Testis (tissue), 3 donors: ENCODE data around the gene MRPL38. TPM values are rescaled to one million over a fixed set of nuclear protein-coding genes. Genes with fewer than 3 reads are reported as not detected.

Experiments
- DNase-seq: peaks from one replicate; pipeline ENCODE4 v3.0.0-alpha.2; 2019
- H3K27ac ChIP-seq, 2 donors: fragments of 200-600 bp; sonication (generic); one replicate each; pipeline ENCODE4 v1.5.1; 2019
- H3K27me3 ChIP-seq: fragments of 200-600 bp; sonication (generic); one replicate; pipeline ENCODE4 v1.5.1; 2019
- H3K36me3 ChIP-seq: fragments of 200-600 bp; sonication (generic); one replicate; pipeline ENCODE4 v1.5.1; 2017; ENCODE audit warnings: low read depth; ENCODE audit errors: missing control alignments
- H3K4me1 ChIP-seq: fragments of 200-600 bp; sonication (generic); one replicate; pipeline ENCODE4 v1.5.1; 2019
- H3K4me3 ChIP-seq, 2 donors: fragments of 200-600 bp; sonication (generic); one replicate each; pipeline ENCODE4 v1.5.1; 2017 to 2019
- H3K9me3 ChIP-seq: fragments of 200-600 bp; sonication (generic); one replicate; pipeline ENCODE4 v1.5.1; 2017
- POLR2A ChIP-seq: fragments of 450-650 bp; IDR thresholded peaks from one replicate; pipeline ENCODE4 v1.6.1; 2017; ENCODE audit warnings: antibody characterized with exemption, mild to moderate bottlenecking, moderate library complexity
- WGBS, 2 donors: methylation state at CpG; one replicate each; pipeline ENCODE4 v1.1.5; 2018; 5-methylcytosine and 5-hydroxymethylcytosine counted together
- intact Hi-C: fragments of 100-400 bp; cut with DNase I; formaldehyde crosslinking; loops from one replicate; pipeline ENCODE4 v1.15.1; 2023; ENCODE audit warnings: low total_unique reads
- polyA plus RNA-seq: library from polyadenylated mRNA; stranded (reverse); fragments of 350-450 nt; fragmentation: Illumina TruSeq; extraction: RNeasy Lipid Tissue Mini Kit (QIAGEN cat#74804); gene quantifications from one replicate; pipeline ENCODE4 v1.2.3, GENCODE V29; 2014; ENCODE audit warnings: low read depth, low replicate concordance; ENCODE audit not compliant: insufficient read depth
- total RNA-seq, 2 donors: library from RNA; depleted of rRNA; stranded (reverse); fragments of >200 nt; gene quantifications; one replicate each; pipeline ENCODE4 v1.2.3, GENCODE V29; 2016
- TF ChIP-seq, protein P1 (sequence below), 3 experiments: fragments of 450-650 bp in 2 of 3; fragments of 200-600 bp in 1 of 3; sonication (generic) in 1 of 3; IDR thresholded peaks; one replicate each; pipeline ENCODE4 v1.5.1; 2016 to 2019; ENCODE audit warnings: antibody characterized with exemption in 3 of 3, mild to moderate bottlenecking in 2 of 3, moderate library complexity in 1 of 3

The MRPL38 gene
- total and polyA plus RNA-seq, 3 donors from 2014 or later, result 88.2 to 101 (median 88.7) TPM

- WGBS, 2 donors, result 90 to 91% methylated on average over 20 to 21 of the region's 23 CpGs
These were observed 12.6 kb upstream of the MRPL38 start for GRCh38 chr17:75917141-75917916.

DNA sequence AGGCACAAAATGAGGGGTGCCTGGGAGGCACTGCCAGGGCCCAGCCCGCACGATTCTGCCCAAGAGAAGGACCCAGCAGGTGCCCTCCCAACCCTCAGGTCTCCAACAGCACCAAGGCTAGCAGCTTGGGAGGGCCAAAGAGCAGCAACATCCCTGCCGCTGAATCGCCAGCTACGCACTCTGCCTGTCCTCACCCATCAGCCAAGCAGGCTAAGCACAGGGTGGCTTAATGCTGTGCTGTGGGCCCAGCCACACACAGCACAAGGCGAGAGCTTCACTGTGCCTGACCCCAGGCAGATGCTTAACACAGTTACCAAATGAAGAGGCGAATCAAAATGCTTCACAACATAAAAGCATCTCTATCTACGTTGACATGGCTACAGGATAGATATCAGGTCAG is 10.6 kb upstream of the MRPL38 start:
- intact Hi-C loops, result no loop called here
- Histone ChIP-seq H3K36me3 (no peaks in the 10 kb centered on the region), H3K27me3 (no peaks in the 10 kb centered on the region), H3K27ac (no peak overlapping the region), H3K4me3 (no peak overlapping the region), H3K4me1 (peaks cover 7% of the 10 kb centered on the region), H3K9me3 (no peaks in the 10 kb centered on the region)
- no peak for DNase-seq
- 69 to 85% methylated on average over 4 to 8 of the region's 8 CpGs for WGBS, 2 donors
- no peak for TF ChIP-seq POLR2A
- TF ChIP-seq, protein P1, sequence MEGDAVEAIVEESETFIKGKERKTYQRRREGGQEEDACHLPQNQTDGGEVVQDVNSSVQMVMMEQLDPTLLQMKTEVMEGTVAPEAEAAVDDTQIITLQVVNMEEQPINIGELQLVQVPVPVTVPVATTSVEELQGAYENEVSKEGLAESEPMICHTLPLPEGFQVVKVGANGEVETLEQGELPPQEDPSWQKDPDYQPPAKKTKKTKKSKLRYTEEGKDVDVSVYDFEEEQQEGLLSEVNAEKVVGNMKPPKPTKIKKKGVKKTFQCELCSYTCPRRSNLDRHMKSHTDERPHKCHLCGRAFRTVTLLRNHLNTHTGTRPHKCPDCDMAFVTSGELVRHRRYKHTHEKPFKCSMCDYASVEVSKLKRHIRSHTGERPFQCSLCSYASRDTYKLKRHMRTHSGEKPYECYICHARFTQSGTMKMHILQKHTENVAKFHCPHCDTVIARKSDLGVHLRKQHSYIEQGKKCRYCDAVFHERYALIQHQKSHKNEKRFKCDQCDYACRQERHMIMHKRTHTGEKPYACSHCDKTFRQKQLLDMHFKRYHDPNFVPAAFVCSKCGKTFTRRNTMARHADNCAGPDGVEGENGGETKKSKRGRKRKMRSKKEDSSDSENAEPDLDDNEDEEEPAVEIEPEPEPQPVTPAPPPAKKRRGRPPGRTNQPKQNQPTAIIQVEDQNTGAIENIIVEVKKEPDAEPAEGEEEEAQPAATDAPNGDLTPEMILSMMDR (IDR thresholded peaks at IDR 0.05), result no peak

More at GRCh38 chr17:75917141-75917916, 12.6 kb upstream of the MRPL38 start:
- no peak overlapping the region for H3K4me3 ChIP-seq
- H3K27me3 ChIP-seq, result no peaks in the 10 kb centered on the region
- intact Hi-C loops, result no loop called here
- H3K27ac ChIP-seq, result no peak overlapping the region
- no peak for DNase-seq
- no peaks in the 10 kb centered on the region for H3K9me3 ChIP-seq
- no peaks in the 10 kb centered on the region for H3K36me3 ChIP-seq
- TF ChIP-seq POLR2A, result no peak
- TF ChIP-seq, protein P1 (IDR thresholded peaks at IDR 0.05), result no peak
- peaks cover 8% of the 10 kb centered on the region for H3K4me1 ChIP-seq

DNA sequence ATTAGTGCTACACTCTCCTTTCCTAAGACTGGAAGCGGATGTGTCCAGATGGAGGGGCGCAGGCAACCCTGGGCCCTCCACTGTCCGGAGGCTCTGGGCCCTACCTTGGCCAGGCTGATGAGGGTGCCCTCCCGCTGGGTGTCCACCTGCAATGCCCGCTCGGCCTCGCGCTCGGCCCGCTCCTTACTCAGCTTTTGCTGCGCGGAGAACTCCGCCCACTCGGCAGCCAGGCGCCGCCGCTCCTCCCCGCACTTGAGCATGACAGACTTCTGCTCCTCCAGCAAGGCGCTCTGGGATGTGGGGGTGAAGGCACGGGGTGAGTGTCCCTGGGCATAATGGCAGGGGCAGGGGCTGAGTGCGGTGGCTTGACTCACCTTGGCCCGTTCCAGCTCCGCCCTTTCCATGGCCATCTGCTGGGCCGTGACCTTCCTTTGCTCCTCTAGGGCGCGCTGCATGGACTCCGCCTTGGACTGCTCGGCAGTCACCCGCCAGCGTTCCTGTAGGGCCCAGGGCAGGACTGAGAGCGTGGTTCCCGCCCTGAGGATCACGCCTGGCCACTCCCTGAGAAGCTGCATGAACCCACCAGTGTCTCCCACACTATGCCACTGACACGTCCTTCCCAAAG is 10.1 kb upstream of the MRPL38 start:
- DNase-seq, result no peak
- 48 to 69% methylated on average over 21 to 34 of the region's 34 CpGs for whole genome bisulfite sequencing, 2 donors
- Histone ChIP-seq H3K4me3 (no peak overlapping the region), H3K27ac (no peak overlapping the region), H3K36me3 (no peaks in the 10 kb centered on the region), H3K27me3 (no peaks in the 10 kb centered on the region), H3K9me3 (no peaks in the 10 kb centered on the region), H3K4me1 (peaks cover 12% of the 10 kb centered on the region)
- intact Hi-C loops, result no loop called here
- TF ChIP-seq, protein P1 (IDR thresholded peaks at IDR 0.05), result no peak
- TF ChIP-seq POLR2A, result no peak

- H3K27me3 ChIP-seq, result no peaks in the 10 kb centered on the region
- H3K9me3 ChIP-seq, result no peaks in the 10 kb centered on the region
- intact Hi-C loops, result no loop called here
- no peak for DNase-seq
- TF ChIP-seq, protein P1 (IDR thresholded peaks at IDR 0.05), result no peak
- TF ChIP-seq POLR2A, result no peak
- 72 to 77% methylated on average over 13 to 31 of the region's 32 CpGs for WGBS, 2 donors
- peaks cover 19% of the 10 kb centered on the region for H3K4me1 ChIP-seq
- H3K36me3 ChIP-seq, result no peaks in the 10 kb centered on the region
- H3K27ac ChIP-seq, result no peak overlapping the region
- no peak overlapping the region for H3K4me3 ChIP-seq
These were observed 9.0 kb upstream of the MRPL38 start for GRCh38 chr17:75913537-75914210.
